CD4-positive, alpha-beta T cell treated with Interleukin-1 beta for 1 hour (primary cell): ENCODE measurements around the gene MT4.

ENCODE experiments used
- DNase-seq, 2 donors: peaks; one replicate each; pipeline ENCODE4 v3.0.0-alpha.2; 2020 to 2022

The MT4 gene

GRCh38 chr16:56606476-56607108, 41.7 kb downstream of the MT4 start:
- no peak for DNase-seq

GRCh38 chr16:56607109-56607618, 42.3 kb downstream of the MT4 start:
- DNase-seq = no peak

GRCh38 chr16:56607675-56608042, 42.8 kb downstream of the MT4 start:
- no peak for DNase-seq

- DNase-seq = peak; percentile 84 to 86
Measured at GRCh38 chr16:56608043-56608875, 43.4 kb downstream of the MT4 start, which contains the start of gene MT2A. TSS of gene MT2A (plus strand) at chr16:56608584. CDS start at chr16:56608656, 72 bp downstream.

- DNase-seq = no peak
Measured at GRCh38 chr16:56608876-56609462, 44.1 kb downstream of the MT4 start.

- peak; percentile 75 to 77 for DNase-seq
Measured at GRCh38 chr16:56609463-56609921, 44.6 kb downstream of the MT4 start.

GRCh38 chr16:56610017-56610608, 45.2 kb downstream of the MT4 start:
- peak; percentile 67 to 69 for DNase-seq

GRCh38 chr16:56610609-56611111, 45.8 kb downstream of the MT4 start:
- DNase-seq = no peak

GRCh38 chr16:56611281-56611833, 46.5 kb downstream of the MT4 start:
- no peak for DNase-seq

- no peak for DNase-seq
Measured at GRCh38 chr16:56613706-56614105, 48.8 kb downstream of the MT4 start.

GRCh38 chr16:56614549-56614991, 49.7 kb downstream of the MT4 start:
- DNase-seq = no peak

- DNase-seq = no peak
Measured at GRCh38 chr16:56615353-56615752, 50.5 kb downstream of the MT4 start.

- no peak for DNase-seq
Measured at GRCh38 chr16:56616608-56617211, 51.8 kb downstream of the MT4 start.

- peak in 1 of 2 donors; percentile 39 for DNase-seq
Measured at GRCh38 chr16:56617212-56618085, 52.6 kb downstream of the MT4 start.

GRCh38 chr16:56618138-56618537, 53.3 kb downstream of the MT4 start:
- DNase-seq = no peak
